KG1 (cell line): ENCODE data around the gene FBXO17.

ENCODE experiments used
- DNase-seq: peaks from one replicate; lab custom pipeline; 2025; lab: John Stamatoyannopoulos, UW

The FBXO17 gene

DNA sequence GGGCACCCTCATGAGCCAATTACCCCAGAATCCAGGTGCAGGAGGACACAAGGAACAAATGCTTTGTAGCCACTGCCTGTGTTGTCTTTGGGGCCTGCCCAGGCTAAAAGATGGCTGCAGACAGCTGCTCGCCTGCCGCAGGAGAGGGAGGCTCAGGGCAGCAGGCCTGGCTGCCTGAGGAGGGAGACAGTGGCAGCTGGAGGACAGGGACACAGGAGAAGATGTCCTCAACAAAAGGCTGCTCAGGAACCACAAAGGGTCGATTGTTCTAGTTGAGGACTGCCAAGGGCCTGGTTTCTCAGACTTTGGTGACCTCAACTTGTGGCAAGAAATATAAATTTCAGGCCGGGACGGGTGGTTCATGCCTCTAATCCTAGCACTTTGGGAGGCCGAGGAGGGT is 83.8 kb downstream of the FBXO17 start:
- DNase-seq: no peak
